ENCODE data around the gene DMBX1. TPM values are rescaled to one million over a fixed set of nuclear protein-coding genes. Genes with fewer than 3 reads are reported as not detected.

The DMBX1 gene
- total RNA-seq, 2 experiments from 2014 or later, result not detected

DNA sequence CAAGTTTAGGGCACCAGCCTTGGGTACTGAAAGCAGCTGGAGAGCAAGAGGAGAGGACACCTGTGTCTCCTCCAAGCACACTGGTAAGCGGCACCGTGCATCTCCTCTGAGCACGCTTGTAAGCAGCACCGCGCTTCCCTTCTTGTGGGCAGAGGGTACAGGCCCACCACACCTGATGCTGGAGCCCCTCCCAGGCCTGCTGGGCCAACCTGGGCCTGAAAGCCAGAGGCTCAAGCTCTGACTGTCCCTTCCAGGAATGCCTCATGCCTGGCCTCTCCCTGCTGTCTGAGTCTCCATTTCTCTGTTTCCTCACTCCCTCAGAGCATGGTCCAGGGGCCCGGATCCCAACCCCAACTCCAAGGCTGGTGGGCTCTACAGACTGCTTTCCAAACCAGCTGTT is 25.9 kb downstream of the DMBX1 start:
- no peaks in the 10 kb centered on the region for H3K36me3 ChIP-seq (ENCODE audit: insufficient read depth, low read length)
- no TSS peak for BruUV-seq (replicated peaks)
- H3K9me3 ChIP-seq (ENCODE audit: low read length), result no peaks in the 10 kb centered on the region
- H3K4me1 ChIP-seq (ENCODE audit: insufficient read depth, low read length, poor library complexity, severe bottlenecking), result no peaks in the 10 kb centered on the region
- H3K4me3 ChIP-seq (ENCODE audit: low read depth, low read length, poor library complexity, severe bottlenecking), result no peak overlapping the region
- H2AFZ ChIP-seq (ENCODE audit: low read length), result no peak overlapping the region
- H3K27ac ChIP-seq (ENCODE audit: low read depth, low read length, poor library complexity, severe bottlenecking), result no peak overlapping the region
- H3K9me2 ChIP-seq (ENCODE audit: insufficient read depth, low read length), result no peaks in the 10 kb centered on the region
- no peak for DNase-seq (ENCODE audit: low spot score)
- no peaks in the 10 kb centered on the region for H4K20me1 ChIP-seq (ENCODE audit: insufficient read depth, low read length)
- POLR2A ChIA-PET, result no interaction called here
- intact Hi-C loops (cut with micrococcal nuclease; ENCODE audit: unreplicated experiment), result no loop called here
- CTCF ChIA-PET (ENCODE audit: unreplicated experiment), result no interaction called here
- TF ChIP-seq EZH2phosphoT487 (IDR thresholded peaks at IDR 0.05; ENCODE audit: borderline replicate concordance, low read depth, low read length), result no peak
- TF ChIP-seq, protein P1, sequence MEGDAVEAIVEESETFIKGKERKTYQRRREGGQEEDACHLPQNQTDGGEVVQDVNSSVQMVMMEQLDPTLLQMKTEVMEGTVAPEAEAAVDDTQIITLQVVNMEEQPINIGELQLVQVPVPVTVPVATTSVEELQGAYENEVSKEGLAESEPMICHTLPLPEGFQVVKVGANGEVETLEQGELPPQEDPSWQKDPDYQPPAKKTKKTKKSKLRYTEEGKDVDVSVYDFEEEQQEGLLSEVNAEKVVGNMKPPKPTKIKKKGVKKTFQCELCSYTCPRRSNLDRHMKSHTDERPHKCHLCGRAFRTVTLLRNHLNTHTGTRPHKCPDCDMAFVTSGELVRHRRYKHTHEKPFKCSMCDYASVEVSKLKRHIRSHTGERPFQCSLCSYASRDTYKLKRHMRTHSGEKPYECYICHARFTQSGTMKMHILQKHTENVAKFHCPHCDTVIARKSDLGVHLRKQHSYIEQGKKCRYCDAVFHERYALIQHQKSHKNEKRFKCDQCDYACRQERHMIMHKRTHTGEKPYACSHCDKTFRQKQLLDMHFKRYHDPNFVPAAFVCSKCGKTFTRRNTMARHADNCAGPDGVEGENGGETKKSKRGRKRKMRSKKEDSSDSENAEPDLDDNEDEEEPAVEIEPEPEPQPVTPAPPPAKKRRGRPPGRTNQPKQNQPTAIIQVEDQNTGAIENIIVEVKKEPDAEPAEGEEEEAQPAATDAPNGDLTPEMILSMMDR (conservative IDR thresholded peaks at IDR 0.05; ENCODE audit: low read length), result no peak
- no peaks in the 10 kb centered on the region for H3K79me2 ChIP-seq (ENCODE audit: insufficient read depth, low read depth, low read length)
- no peak overlapping the region for H3K4me2 ChIP-seq (ENCODE audit: low read length)

GRCh38 chr1:46516200-46516950 is 26.7 kb downstream of the DMBX1 start:
- intact Hi-C loops (cut with micrococcal nuclease; ENCODE audit: unreplicated experiment), result no loop called here

More at GRCh38 chr1:46516200-46516950, 26.7 kb downstream of the DMBX1 start:
- no peak for DNase-seq (ENCODE audit: low spot score)
- H3K79me2 ChIP-seq (ENCODE audit: insufficient read depth, low read depth, low read length), result no peaks in the 10 kb centered on the region
- CTCF ChIA-PET (ENCODE audit: unreplicated experiment), result no interaction called here
- H2AFZ ChIP-seq (ENCODE audit: low read length), result no peak overlapping the region
- no peaks in the 10 kb centered on the region for H4K20me1 ChIP-seq (ENCODE audit: insufficient read depth, low read length)
- H3K9me2 ChIP-seq (ENCODE audit: insufficient read depth, low read length), result no peaks in the 10 kb centered on the region
- POLR2A ChIA-PET, result no interaction called here
- H3K4me3 ChIP-seq (ENCODE audit: low read depth, low read length, poor library complexity, severe bottlenecking), result no peak overlapping the region
- no peaks in the 10 kb centered on the region for H3K36me3 ChIP-seq (ENCODE audit: insufficient read depth, low read length)
- TF ChIP-seq EZH2phosphoT487 (IDR thresholded peaks at IDR 0.05; ENCODE audit: borderline replicate concordance, low read depth, low read length), result no peak
- TF ChIP-seq, protein P1 (conservative IDR thresholded peaks at IDR 0.05; ENCODE audit: low read length), result no peak
- H3K4me2 ChIP-seq (ENCODE audit: low read length), result no peak overlapping the region
- no TSS peak for BruUV-seq (replicated peaks)
- no peaks in the 10 kb centered on the region for H3K4me1 ChIP-seq (ENCODE audit: insufficient read depth, low read length, poor library complexity, severe bottlenecking)
- H3K27ac ChIP-seq (ENCODE audit: low read depth, low read length, poor library complexity, severe bottlenecking), result no peak overlapping the region
- no peaks in the 10 kb centered on the region for H3K9me3 ChIP-seq (ENCODE audit: low read length)

Data from OCI-LY7 (cell line).